ENCODE data around the gene GABBR2. TPM values are rescaled to one million over a fixed set of nuclear protein-coding genes. Genes with fewer than 3 reads are reported as not detected.

The GABBR2 gene
- total RNA-seq, 1 donor from 2014 or later = 0.24 TPM

- intact Hi-C loops (cut with DNase I) = no loop called here
- TF ChIP-seq CTCF (IDR thresholded peaks at IDR 0.05) = no peak
- H3K36me3 ChIP-seq = no peaks in the 10 kb centered on the region
- DNase-seq = no peak
- H3K9me3 ChIP-seq = no peaks in the 10 kb centered on the region
- no peak overlapping the region for H3K27ac ChIP-seq
- no peak for ATAC-seq
- H3K27me3 ChIP-seq (ENCODE audit: low read depth) = no peaks in the 10 kb centered on the region
- H3K4me3 ChIP-seq = no peak overlapping the region
- no peaks in the 10 kb centered on the region for H3K4me1 ChIP-seq
These were observed 290.0 kb downstream of the GABBR2 start for GRCh38 chr9:98418578-98419259.

DNA sequence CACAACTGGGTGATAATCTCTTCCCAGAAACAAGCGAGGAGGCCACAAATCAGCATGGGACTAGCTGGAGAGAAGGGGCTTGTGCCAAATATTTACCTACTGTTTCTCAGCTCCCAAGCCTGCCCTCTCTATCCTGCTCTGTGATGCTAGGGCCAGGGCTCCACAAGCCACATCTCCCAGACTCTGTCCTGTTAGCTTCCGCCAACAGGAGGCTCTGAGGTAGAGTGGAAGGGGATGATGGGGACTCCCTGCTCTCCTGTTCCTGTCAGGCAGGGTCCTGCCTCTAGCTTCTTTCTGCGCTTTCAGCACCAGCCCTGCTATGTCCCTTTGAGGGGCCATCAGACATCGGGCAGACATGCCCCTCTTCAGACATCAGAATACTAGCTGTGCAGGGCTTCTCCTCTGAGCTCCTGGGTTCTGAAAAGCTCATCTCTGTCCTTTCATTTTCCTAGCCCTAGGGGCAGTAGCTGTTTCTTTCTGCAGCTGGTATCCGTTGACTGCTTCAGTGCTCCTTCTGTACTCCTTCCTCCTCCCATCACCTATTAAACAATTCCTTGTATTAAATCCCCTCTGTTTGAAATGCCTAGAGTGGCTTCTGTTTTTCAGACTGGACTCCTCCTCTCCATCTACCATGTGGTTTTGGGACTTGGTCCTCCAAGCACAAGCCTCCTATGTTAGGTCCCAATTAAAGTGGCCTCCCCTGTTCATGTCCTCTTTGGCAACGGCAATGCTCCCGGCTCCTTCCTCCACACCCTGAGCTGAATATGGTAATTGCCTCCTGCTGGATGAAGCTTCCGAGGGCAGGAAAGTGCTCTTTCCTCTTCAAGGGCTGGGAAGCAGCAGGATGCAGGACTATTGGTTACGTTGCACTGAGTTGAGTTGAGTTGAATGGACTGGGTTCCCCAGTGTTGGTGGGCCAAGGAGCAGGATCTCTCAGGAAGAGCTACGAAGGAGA lies 292.2 kb downstream of the GABBR2 start:
- no peaks in the 10 kb centered on the region for H3K36me3 ChIP-seq
- no peaks in the 10 kb centered on the region for H3K4me1 ChIP-seq
- H3K27me3 ChIP-seq (ENCODE audit: low read depth) = no peaks in the 10 kb centered on the region
- no peak overlapping the region for H3K27ac ChIP-seq
- TF ChIP-seq CTCF (IDR thresholded peaks at IDR 0.05) = no peak
- intact Hi-C loops (cut with DNase I) = no loop called here
- DNase-seq (no peak), ATAC-seq (no peak)
- H3K4me3 ChIP-seq = no peak overlapping the region
- no peaks in the 10 kb centered on the region for H3K9me3 ChIP-seq

DNA sequence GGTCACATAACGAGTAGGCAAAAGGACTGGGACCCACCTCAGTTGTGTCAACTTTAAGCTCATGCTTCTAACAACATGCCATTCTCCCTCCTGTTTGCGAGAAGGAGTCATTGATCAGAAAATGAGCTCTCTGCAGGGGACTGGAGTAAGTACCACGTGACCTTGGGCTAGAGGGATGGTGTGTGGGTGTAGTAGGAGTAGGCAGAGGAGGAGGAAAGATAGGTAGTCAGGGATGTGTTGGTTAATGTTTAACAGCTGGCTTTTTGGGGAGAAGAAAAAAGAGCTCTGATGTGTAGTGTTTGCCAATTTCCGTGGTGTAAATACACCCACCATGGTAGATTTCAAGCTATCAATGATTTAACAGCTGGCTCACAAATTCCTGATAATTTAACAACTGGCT lies 293.0 kb downstream of the GABBR2 start:
- no peaks in the 10 kb centered on the region for H3K4me1 ChIP-seq
- no peak overlapping the region for H3K27ac ChIP-seq
- intact Hi-C loops (cut with DNase I) = no loop called here
- no peaks in the 10 kb centered on the region for H3K27me3 ChIP-seq (ENCODE audit: low read depth)
- no peak overlapping the region for H3K4me3 ChIP-seq
- no peak for TF ChIP-seq CTCF (IDR thresholded peaks at IDR 0.05)
- H3K9me3 ChIP-seq = no peaks in the 10 kb centered on the region
- DNase-seq (no peak), ATAC-seq (no peak)
- H3K36me3 ChIP-seq = no peaks in the 10 kb centered on the region

DNA sequence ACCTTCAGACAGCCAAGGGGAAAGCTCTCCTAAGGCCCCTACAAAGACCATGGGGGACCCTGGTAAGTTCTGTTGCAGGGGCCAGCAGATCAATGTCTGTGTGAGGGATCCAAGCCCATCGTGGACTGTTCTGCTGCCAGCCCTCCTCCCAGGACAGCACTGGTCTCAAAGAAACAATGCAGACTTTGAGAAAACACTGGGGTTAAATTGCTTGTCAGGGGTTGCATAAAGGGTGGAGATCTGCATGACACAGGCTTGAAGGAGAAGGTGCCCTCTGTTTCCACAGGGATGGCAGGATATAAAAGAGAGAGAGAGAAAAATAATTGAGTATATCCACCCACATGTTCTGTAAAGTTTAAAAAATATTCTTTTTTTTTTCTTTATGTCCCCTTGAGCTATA lies 295.7 kb downstream of the GABBR2 start:
- no peak overlapping the region for H3K27ac ChIP-seq
- no peaks in the 10 kb centered on the region for H3K9me3 ChIP-seq
- no peaks in the 10 kb centered on the region for H3K27me3 ChIP-seq (ENCODE audit: low read depth)
- no peak overlapping the region for H3K4me3 ChIP-seq
- no peak for TF ChIP-seq CTCF (IDR thresholded peaks at IDR 0.05)
- no peaks in the 10 kb centered on the region for H3K36me3 ChIP-seq
- H3K4me1 ChIP-seq = no peaks in the 10 kb centered on the region
- no peak for ATAC-seq
- intact Hi-C loops (cut with DNase I) = no loop called here
- DNase-seq = no peak

DNA sequence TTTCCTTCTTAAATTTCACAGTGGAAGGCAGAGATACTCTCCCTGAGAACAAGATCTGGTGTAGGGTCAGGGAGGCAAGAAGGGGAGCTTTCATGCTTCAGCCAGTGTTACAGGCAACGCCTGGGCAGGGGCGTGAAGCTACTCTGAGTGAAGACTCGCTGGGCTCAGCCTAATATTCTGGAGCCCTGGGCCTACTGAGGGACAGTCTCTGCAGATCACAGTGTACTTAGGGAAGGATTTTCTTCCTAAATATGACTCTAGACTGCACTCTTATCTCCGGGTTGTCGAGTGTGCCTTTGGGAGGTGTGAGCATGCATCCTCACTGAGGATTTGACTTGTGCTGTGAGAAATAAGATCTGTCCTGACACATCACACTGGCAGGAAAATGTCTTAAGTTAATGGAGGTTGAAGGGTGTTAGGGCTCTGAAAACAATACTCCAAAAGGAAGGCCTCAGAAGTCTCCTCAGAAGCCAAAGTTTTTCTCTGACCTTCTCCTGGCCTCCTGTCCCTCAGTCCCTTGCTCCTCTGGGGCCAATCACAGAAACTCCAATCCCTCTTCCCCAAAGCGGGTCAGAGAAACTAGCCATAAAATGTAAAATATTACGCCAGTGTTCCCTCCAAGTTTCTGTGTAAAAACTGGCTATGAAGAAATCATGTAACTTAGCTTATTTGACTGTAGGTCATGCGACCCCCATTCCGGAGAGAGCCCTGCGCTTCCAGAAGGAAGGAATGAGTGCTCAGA lies 296.5 kb downstream of the GABBR2 start:
- ATAC-seq (no peak), DNase-seq (no peak)
- Histone ChIP-seq H3K27me3 (ENCODE audit: low read depth) (no peaks in the 10 kb centered on the region), H3K9me3 (no peaks in the 10 kb centered on the region), H3K36me3 (no peaks in the 10 kb centered on the region), H3K4me1 (no peaks in the 10 kb centered on the region), H3K27ac (no peak overlapping the region), H3K4me3 (no peak overlapping the region)
- intact Hi-C loops (cut with DNase I) = no loop called here
- TF ChIP-seq CTCF (IDR thresholded peaks at IDR 0.05) = no peak

Data from lower lobe of right lung (tissue), 2 donors.